GM12878 (cell line): ENCODE results near the gene CREBRF. TPM values are rescaled to one million over a fixed set of nuclear protein-coding genes. Genes with fewer than 3 reads are reported as not detected.

Experiments
- ATAC-seq: fragments of 200-7000 bp; cut with Tn5 transposase; 3 replicates; pipeline ENCODE4 v1.9.1; 2020; ENCODE audit warnings: mild to moderate bottlenecking, moderate library complexity
- BruUV-seq: library from RNA; stranded (reverse); fragments of 400-500 nt; replicated peaks from 2 replicates; lab custom pipeline; 2021; lab: Mats Ljungman, UMichigan
- CTCF ChIA-PET: fragments of 300-600 bp; sonication (Branson Sonifier 250); formaldehyde crosslinking; extraction: SDS; loops from one replicate; lab custom pipeline; 2021; ENCODE audit warnings: inconsistent platforms; lab: Yijun Ruan, JAX
- POLR2A ChIA-PET: fragments of 350-600 bp; formaldehyde crosslinking; extraction: SDS; loops from one replicate; lab custom pipeline; 2021; ENCODE audit warnings: inconsistent platforms; lab: Charles Lee
- RAD21 ChIA-PET: fragments of 300-600 bp; sonication (Branson Sonifier 250); formaldehyde crosslinking; loops from one replicate; lab custom pipeline; 2023; ENCODE audit warnings: antibody characterized with exemption; ENCODE audit not compliant: unreplicated experiment; lab: Charles Lee
- SMC1A ChIA-PET: fragments of 300-600 bp; sonication (Branson Sonifier 250); formaldehyde crosslinking; loops from one replicate; lab custom pipeline; 2023; ENCODE audit not compliant: unreplicated experiment, uncharacterized antibody; lab: Charles Lee
- DNase-seq: peaks from one replicate; pipeline ENCODE4 v3.0.0-alpha.2; 2011; ENCODE audit warnings: low read depth, low spot score
- FAIRE-seq: peaks from 3 replicates; lab custom pipeline; 2011; peaks lifted over from hg19 to GRCh38; lab: Jason Lieb, UNC
- H2AFZ ChIP-seq: 2 replicates; pipeline ENCODE4 v1.6.0; 2011; ENCODE audit warnings: low read depth, low read length, control low read depth; ENCODE audit not compliant: control insufficient read depth
- H3K27ac ChIP-seq: 2 replicates; pipeline ENCODE4 v1.5.1; 2011; ENCODE audit warnings: control low read depth; ENCODE audit not compliant: control insufficient read depth, insufficient read depth
- H3K27me3 ChIP-seq, 2 experiments: replicated peaks in 1 of 2; 2 replicates each; pipeline versions ENCODE4 v1.6.0 to v1.6.1; 2011; ENCODE audit warnings: low read length in 1 of 2; ENCODE audit not compliant: control insufficient read depth in 2 of 2, insufficient read depth in 2 of 2
- H3K36me3 ChIP-seq, 2 experiments: 2 replicates each; pipeline ENCODE4 v1.5.1; 2011; ENCODE audit warnings: low read length in 1 of 2; ENCODE audit not compliant: control insufficient read depth in 2 of 2, insufficient read depth in 2 of 2
- H3K4me1 ChIP-seq: 2 replicates; pipeline ENCODE4 v1.6.1; 2011; ENCODE audit warnings: mild to moderate bottlenecking, low read length, moderate library complexity, mixed read lengths; ENCODE audit not compliant: control insufficient read depth, insufficient read depth
- H3K4me2 ChIP-seq: 2 replicates; pipeline ENCODE4 v1.6.0; 2011; ENCODE audit warnings: control low read depth; ENCODE audit not compliant: control insufficient read depth, insufficient read depth
- H3K4me3 ChIP-seq: fragments of 200-600 bp; sonication (generic); 2 replicates; pipeline ENCODE4 v1.5.1; 2016
- H3K79me2 ChIP-seq: 2 replicates; pipeline ENCODE4 v1.6.0; 2011; ENCODE audit warnings: low read length; ENCODE audit not compliant: control insufficient read depth, insufficient read depth
- H3K9ac ChIP-seq: 2 replicates; pipeline ENCODE4 v1.8.0; 2011; ENCODE audit warnings: low read length, control low read depth, mixed read lengths; ENCODE audit not compliant: control insufficient read depth, insufficient read depth
- H3K9me3 ChIP-seq: replicated peaks from 3 replicates; pipeline ENCODE4 v1.5.1; 2011; ENCODE audit warnings: mild to moderate bottlenecking, low read length; ENCODE audit not compliant: control insufficient read depth, insufficient read depth
- H4K20me1 ChIP-seq: 2 replicates; pipeline ENCODE4 v1.6.0; 2011; ENCODE audit not compliant: control insufficient read depth, insufficient read depth
- BHLHE40 ChIP-seq, 2 experiments: fragments of 450-650 bp in 1 of 2; IDR thresholded peaks; 2 replicates each; pipeline ENCODE4 v1.6.1; 2011 to 2017; ENCODE audit warnings: low read depth in 2 of 2, borderline replicate concordance in 1 of 2, improper control_type of control experiment in 1 of 2, low read length in 1 of 2, mild to moderate bottlenecking in 1 of 2
- BRCA1 ChIP-seq: IDR thresholded peaks from 2 replicates; pipeline ENCODE4 v1.6.1; 2011; ENCODE audit warnings: low read depth, low read length, improper control_type of control experiment
- CBX3 ChIP-seq: fragments of 200-600 bp; sonication (generic); IDR thresholded peaks from 2 replicates; pipeline ENCODE4 v1.6.1; 2016; ENCODE audit warnings: low read depth, borderline replicate concordance
- HCFC1 ChIP-seq: fragments of 150-350 bp; IDR thresholded peaks from 2 replicates; pipeline ENCODE4 v1.6.1; 2014; ENCODE audit warnings: low read length
- MYB ChIP-seq: fragments of 150-350 bp; IDR thresholded peaks from 2 replicates; pipeline ENCODE4 v1.6.1; 2014; ENCODE audit warnings: mild to moderate bottlenecking, low read depth, low read length, borderline replicate concordance
- NR2C2 ChIP-seq: IDR thresholded peaks from 2 replicates; pipeline ENCODE4 v1.6.1; 2011; ENCODE audit warnings: borderline replicate concordance, low read depth; ENCODE audit not compliant: control insufficient read depth, insufficient read length
- POLR2AphosphoS2 ChIP-seq: IDR thresholded peaks from 2 replicates; pipeline ENCODE4 v1.6.1; 2011; ENCODE audit warnings: low read depth, mild to moderate bottlenecking, low read length, improper control_type of control experiment, moderate library complexity
- RAD21 ChIP-seq: IDR thresholded peaks from 2 replicates; pipeline ENCODE4 v1.6.1; 2011; ENCODE audit warnings: mild to moderate bottlenecking, low read depth, low read length, moderate library complexity; ENCODE audit not compliant: insufficient read depth
- RB1 ChIP-seq: fragments of 450-650 bp; formaldehyde crosslinking; IDR thresholded peaks from 2 replicates; pipeline ENCODE4 v1.6.1; 2017; ENCODE audit warnings: mild to moderate bottlenecking, borderline replicate concordance
- RFX5 ChIP-seq: IDR thresholded peaks from 2 replicates; pipeline ENCODE4 v1.6.1; 2011; ENCODE audit warnings: low read depth, low read length, improper control_type of control experiment
- TAF1 ChIP-seq: IDR thresholded peaks from 2 replicates; pipeline ENCODE4 v1.6.1; 2011; ENCODE audit warnings: mild to moderate bottlenecking, low read depth, low read length, borderline replicate concordance
- WGBS: methylation state at CpG from one replicate; pipeline ENCODE4 v1.1.6; 2016; ENCODE audit warnings: low lambda C conversion rate; ENCODE audit not compliant: insufficient replicate concordance, insufficient coverage; ENCODE audit errors: missing lambda C conversion rate; 5-methylcytosine and 5-hydroxymethylcytosine counted together
- in situ Hi-C: fragments of 300-500 bp; cut with MboI; formaldehyde crosslinking; loops from 9 replicates; pipeline ENCODE4 v1.14.3; 2018; ENCODE audit warnings: mixed read lengths
- intact Hi-C: fragments of 100-400 bp; cut with micrococcal nuclease; formaldehyde crosslinking; loops from one replicate; pipeline ENCODE4 v1.14.2; 2022; ENCODE audit not compliant: unreplicated experiment
- polyA plus RNA-seq, 11 experiments: library from polyadenylated mRNA; depleted of rRNA in 4 of 11; unstranded in 6 of 11; stranded (reverse) in 5 of 11; fragments of >200 nt; fragmentation: Nextera tagmentation in 4 of 11; fragmentation: Illumina TruSeq in 1 of 11; extraction: Ambion mirVana in 4 of 11; extraction: Trizol in 1 of 11; gene quantifications; 1 replicate in 1 of 11; 2 replicates in 10 of 11; pipeline versions ENCODE4 v1.2.1 to v1.2.3, GENCODE V29; 2011 to 2016; ENCODE audit warnings: inconsistent platforms in 2 of 11, missing spikeins in 2 of 11, low read depth in 1 of 11
- total RNA-seq, 4 experiments: library from RNA; depleted of rRNA in 3 of 4; stranded (reverse); fragments of >200 nt in 3 of 4; fragmentation: Illumina TruSeq in 1 of 4; extraction: Trizol in 1 of 4; gene quantifications; 2 replicates each; pipeline versions ENCODE4 v1.2.1 to v1.2.3, GENCODE V29; 2013 to 2021
- TF ChIP-seq, protein P1 (sequence below): IDR thresholded peaks from 2 replicates; pipeline ENCODE4 v1.6.1; 2012; ENCODE audit warnings: improper control_type of control experiment, low read depth, low read length; ENCODE audit not compliant: insufficient replicate concordance
- TF ChIP-seq, protein P2 (sequence below): fragments of 450-650 bp; formaldehyde crosslinking; IDR thresholded peaks from 2 replicates; pipeline ENCODE4 v1.5.0; 2022; ENCODE audit warnings: mild to moderate bottlenecking, missing genetic modification characterization
- TF ChIP-seq, protein P3 (sequence below): IDR thresholded peaks from 2 replicates; pipeline ENCODE4 v1.6.1; 2011; ENCODE audit warnings: low read depth, mild to moderate bottlenecking, low read length, moderate library complexity, borderline replicate concordance; ENCODE audit errors: extremely low read depth

The CREBRF gene
- total and polyA plus RNA-seq, 10 of the 15 experiments (the other 5 are each of a cell fraction or from before 2014, with no cell fraction given) = 1.2 to 12.7 (median 3.9) TPM

DNA sequence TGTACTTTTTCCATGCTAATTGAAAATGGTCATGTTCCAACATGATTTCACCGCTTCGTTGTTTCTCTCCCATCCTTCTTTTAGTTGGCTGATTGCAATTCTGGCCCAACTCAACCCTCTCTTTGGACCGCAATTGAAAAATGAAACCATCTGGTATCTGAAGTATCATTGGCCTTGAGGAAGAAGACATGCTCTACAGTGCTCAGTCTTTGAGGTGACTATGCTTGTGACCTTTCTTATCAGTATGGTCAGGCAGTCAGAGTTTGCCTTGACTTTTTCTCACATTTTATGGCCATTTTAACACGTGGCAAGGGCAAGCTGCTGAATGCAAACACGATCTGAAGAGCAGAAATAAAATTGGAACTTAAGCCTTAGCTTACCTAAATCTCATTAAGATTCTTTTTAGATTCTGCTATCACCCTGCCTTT lies 36.0 kb upstream of the CREBRF start (continued):
- TF ChIP-seq, protein P1, sequence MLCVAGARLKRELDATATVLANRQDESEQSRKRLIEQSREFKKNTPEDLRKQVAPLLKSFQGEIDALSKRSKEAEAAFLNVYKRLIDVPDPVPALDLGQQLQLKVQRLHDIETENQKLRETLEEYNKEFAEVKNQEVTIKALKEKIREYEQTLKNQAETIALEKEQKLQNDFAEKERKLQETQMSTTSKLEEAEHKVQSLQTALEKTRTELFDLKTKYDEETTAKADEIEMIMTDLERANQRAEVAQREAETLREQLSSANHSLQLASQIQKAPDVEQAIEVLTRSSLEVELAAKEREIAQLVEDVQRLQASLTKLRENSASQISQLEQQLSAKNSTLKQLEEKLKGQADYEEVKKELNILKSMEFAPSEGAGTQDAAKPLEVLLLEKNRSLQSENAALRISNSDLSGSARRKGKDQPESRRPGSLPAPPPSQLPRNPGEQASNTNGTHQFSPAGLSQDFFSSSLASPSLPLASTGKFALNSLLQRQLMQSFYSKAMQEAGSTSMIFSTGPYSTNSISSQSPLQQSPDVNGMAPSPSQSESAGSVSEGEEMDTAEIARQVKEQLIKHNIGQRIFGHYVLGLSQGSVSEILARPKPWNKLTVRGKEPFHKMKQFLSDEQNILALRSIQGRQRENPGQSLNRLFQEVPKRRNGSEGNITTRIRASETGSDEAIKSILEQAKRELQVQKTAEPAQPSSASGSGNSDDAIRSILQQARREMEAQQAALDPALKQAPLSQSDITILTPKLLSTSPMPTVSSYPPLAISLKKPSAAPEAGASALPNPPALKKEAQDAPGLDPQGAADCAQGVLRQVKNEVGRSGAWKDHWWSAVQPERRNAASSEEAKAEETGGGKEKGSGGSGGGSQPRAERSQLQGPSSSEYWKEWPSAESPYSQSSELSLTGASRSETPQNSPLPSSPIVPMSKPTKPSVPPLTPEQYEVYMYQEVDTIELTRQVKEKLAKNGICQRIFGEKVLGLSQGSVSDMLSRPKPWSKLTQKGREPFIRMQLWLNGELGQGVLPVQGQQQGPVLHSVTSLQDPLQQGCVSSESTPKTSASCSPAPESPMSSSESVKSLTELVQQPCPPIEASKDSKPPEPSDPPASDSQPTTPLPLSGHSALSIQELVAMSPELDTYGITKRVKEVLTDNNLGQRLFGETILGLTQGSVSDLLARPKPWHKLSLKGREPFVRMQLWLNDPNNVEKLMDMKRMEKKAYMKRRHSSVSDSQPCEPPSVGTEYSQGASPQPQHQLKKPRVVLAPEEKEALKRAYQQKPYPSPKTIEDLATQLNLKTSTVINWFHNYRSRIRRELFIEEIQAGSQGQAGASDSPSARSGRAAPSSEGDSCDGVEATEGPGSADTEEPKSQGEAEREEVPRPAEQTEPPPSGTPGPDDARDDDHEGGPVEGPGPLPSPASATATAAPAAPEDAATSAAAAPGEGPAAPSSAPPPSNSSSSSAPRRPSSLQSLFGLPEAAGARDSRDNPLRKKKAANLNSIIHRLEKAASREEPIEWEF = no peak

DNA sequence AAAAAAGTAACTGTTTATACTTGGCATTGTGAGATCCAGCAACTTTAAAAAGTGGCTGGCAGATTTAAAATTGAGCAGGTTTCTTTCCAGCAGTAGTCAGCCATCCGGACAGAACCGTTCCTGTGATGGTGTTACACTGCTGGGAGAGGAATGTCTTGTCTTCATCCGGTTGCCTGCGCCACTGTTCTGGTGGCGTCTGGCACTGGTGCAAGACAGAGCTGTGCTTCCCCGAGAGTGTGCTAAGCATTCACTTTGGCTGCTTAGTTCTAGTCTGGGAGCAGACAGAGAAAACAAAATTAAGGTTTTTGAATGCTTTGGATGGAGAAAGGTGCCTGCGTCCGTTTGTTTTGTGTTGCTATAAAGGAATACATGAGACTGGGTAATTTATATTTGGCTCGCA lies 35.5 kb upstream of the CREBRF start:
- Histone ChIP-seq H3K4me1 (no peaks in the 10 kb centered on the region), H2AFZ (no peak overlapping the region), H3K9ac (no peak overlapping the region), H3K4me3 (no peak overlapping the region), H3K27ac (no peak overlapping the region), H4K20me1 (peaks cover 6% of the 10 kb centered on the region; the same call in 1 of the 2 replicates), H3K79me2 (peaks cover 35% of the 10 kb centered on the region), H3K27me3 (no peaks in the 10 kb centered on the region), H3K36me3 (peaks cover 4 to 27% of the 10 kb centered on the region in 2 experiments), H3K4me2 (no peak overlapping the region), H3K9me3 (no peaks in the 10 kb centered on the region)
- in situ Hi-C loops (no loop called here), intact Hi-C loops (no loop called here)
- ChIA-PET RAD21 (no interaction called here), POLR2A (no interaction called here), CTCF (no interaction called here), SMC1A (interaction anchor here (0.7 to 1.2 kb wide), 3 partner anchors 9 to 37 kb away, joined by 3 read pairs; partner anchors contain the start of gene ATP6V0E1)
- no peak for FAIRE-seq
- 98% methylated on average over 9 of the region's 9 CpGs for WGBS
- BruUV-seq = no TSS peak
- ATAC-seq = no peak
- DNase-seq = no peak
- TF ChIP-seq RAD21 (no peak), NR2C2 (no peak), TAF1 (no peak), BHLHE40 (IDR thresholded peaks at IDR 0.05; ENCODE audit: borderline replicate concordance in 1 of 2, low read depth in 2 of 2, low read length in 1 of 2) (no peak), RFX5 (no peak), HCFC1 (no peak), CBX3 (no peak), BRCA1 (no peak), MYB (no peak), POLR2AphosphoS2 (no peak), RB1 (no peak)
- TF ChIP-seq, protein P2, sequence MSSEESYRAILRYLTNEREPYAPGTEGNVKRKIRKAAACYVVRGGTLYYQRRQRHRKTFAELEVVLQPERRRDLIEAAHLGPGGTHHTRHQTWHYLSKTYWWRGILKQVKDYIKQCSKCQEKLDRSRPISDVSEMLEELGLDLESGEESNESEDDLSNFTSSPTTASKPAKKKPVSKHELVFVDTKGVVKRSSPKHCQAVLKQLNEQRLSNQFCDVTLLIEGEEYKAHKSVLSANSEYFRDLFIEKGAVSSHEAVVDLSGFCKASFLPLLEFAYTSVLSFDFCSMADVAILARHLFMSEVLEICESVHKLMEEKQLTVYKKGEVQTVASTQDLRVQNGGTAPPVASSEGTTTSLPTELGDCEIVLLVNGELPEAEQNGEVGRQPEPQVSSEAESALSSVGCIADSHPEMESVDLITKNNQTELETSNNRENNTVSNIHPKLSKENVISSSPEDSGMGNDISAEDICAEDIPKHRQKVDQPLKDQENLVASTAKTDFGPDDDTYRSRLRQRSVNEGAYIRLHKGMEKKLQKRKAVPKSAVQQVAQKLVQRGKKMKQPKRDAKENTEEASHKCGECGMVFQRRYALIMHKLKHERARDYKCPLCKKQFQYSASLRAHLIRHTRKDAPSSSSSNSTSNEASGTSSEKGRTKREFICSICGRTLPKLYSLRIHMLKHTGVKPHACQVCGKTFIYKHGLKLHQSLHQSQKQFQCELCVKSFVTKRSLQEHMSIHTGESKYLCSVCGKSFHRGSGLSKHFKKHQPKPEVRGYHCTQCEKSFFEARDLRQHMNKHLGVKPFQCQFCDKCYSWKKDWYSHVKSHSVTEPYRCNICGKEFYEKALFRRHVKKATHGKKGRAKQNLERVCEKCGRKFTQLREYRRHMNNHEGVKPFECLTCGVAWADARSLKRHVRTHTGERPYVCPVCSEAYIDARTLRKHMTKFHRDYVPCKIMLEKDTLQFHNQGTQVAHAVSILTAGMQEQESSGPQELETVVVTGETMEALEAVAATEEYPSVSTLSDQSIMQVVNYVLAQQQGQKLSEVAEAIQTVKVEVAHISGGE = no peak
- TF ChIP-seq, protein P3, sequence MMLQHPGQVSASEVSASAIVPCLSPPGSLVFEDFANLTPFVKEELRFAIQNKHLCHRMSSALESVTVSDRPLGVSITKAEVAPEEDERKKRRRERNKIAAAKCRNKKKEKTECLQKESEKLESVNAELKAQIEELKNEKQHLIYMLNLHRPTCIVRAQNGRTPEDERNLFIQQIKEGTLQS = no peak
